GM12874 (cell line): ENCODE data around the gene CFAP119.

ENCODE experiments used
- TF ChIP-seq, protein P1 (sequence below): IDR thresholded peaks from 2 replicates; pipeline ENCODE4 v1.5.1; 2011; ENCODE audit warnings: low read depth, mild to moderate bottlenecking, control low read depth, low read length, moderate library complexity; ENCODE audit not compliant: insufficient read depth

The CFAP119 gene

DNA sequence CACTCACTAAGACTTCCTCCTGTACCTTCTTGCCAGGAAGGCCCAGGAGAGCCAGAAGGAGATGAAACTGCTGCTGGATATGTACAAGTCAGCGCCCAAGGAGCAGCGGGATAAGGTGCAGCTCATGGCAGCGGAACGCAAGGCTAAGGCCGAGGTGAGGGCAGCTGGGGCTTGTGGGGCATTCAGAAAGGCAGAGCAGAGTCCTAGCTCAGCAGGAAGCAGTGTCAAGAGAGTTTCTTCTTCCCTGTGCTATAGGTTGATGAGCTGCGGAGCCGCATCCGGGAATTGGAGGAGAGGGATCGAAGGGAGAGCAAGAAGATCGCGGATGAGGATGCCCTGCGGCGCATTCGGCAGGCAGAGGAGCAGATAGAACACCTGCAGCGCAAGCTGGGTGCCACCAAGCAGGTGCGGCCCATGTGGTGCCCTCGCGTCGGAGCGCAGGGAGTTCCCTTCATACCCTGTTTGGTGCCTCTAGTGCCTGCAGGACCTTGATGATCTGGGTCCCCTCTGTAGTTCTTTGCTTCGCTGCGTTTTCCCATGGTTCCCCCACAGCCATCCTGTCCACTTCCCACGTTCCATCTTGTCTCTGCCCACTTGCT lies 6.8 kb upstream of the CFAP119 start:
- TF ChIP-seq, protein P1, sequence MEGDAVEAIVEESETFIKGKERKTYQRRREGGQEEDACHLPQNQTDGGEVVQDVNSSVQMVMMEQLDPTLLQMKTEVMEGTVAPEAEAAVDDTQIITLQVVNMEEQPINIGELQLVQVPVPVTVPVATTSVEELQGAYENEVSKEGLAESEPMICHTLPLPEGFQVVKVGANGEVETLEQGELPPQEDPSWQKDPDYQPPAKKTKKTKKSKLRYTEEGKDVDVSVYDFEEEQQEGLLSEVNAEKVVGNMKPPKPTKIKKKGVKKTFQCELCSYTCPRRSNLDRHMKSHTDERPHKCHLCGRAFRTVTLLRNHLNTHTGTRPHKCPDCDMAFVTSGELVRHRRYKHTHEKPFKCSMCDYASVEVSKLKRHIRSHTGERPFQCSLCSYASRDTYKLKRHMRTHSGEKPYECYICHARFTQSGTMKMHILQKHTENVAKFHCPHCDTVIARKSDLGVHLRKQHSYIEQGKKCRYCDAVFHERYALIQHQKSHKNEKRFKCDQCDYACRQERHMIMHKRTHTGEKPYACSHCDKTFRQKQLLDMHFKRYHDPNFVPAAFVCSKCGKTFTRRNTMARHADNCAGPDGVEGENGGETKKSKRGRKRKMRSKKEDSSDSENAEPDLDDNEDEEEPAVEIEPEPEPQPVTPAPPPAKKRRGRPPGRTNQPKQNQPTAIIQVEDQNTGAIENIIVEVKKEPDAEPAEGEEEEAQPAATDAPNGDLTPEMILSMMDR = no peak

- TF ChIP-seq, protein P1 = no peak
These were observed 6.1 kb upstream of the CFAP119 start for GRCh38 chr16:30767767-30768465.

DNA sequence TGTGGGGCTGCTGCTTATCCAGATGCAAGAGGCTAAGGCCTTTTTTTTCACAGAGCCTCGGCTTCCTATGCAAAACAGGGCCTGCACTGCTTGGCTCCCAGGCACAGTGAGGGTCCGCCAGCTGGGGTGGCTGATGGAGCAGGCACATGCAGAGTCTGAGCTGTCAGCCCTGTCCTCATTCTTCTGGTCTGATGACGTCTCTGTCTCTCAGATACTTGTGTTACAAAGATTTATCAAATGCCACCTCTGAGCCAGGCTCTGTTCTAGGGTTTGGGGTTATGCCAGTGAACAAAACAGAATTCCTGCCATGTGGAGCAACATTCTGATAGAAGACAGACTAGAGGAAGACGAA lies 5.0 kb upstream of the CFAP119 start:
- TF ChIP-seq, protein P1 = no peak

GRCh38 chr16:30766206-30766932 lies 4.5 kb upstream of the CFAP119 start:
- TF ChIP-seq, protein P1 = no peak

DNA sequence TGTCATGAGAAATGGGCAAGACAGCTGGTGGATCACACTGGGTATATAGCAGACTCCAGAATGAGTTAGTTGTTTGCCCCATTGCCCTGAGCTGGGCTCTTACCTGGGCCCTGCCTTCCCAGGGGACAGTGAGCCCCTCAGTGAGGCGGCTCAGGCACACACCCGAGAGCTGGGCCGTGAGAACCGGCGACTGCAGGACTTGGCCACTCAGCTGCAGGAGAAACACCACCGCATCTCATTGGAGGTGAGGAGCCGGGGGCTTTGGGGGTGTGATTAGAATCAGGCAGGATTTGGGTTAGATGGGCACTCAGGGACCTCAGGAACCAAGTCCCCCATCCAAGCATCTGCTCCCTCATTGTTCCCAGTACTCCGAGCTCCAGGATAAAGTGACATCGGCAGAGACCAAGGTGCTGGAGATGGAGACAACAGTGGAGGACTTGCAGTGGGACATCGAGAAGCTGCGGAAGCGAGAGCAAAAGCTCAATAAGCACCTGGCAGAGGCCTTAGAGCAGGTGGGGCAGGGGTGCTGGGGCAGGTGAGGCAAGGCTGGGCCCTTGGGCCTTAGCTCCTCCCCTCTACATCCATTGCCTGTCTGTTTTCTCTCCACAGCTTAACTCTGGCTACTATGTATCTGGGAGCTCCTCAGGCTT lies 3.1 kb upstream of the CFAP119 start:
- TF ChIP-seq, protein P1 = no peak

- TF ChIP-seq, protein P1 = no peak
These were observed 2.2 kb upstream of the CFAP119 start for GRCh38 chr16:30764086-30764485.
